SK-N-SH (cell line): ENCODE measurements around the gene SLC49A3. TPM values are rescaled to one million over a fixed set of nuclear protein-coding genes. Genes with fewer than 3 reads are reported as not detected.

ENCODE experiments used
- CTCF ChIA-PET: fragments of 300-600, 350-600 bp; formaldehyde crosslinking; extraction: SDS; loops from one replicate; lab custom pipeline; 2021; lab: Yijun Ruan, JAX
- POLR2A ChIA-PET: fragments of 350-600 bp; sonication (Branson Sonifier 250); formaldehyde crosslinking; extraction: SDS; loops from one replicate; lab custom pipeline; 2020; ENCODE audit warnings: antibody characterized with exemption, inconsistent platforms; lab: Yijun Ruan, JAX
- DNase-seq: peaks from one replicate; pipeline ENCODE4 v3.0.0; 2012
- H2AFZ ChIP-seq: fragments of 200-600 bp; sonication (generic); 2 replicates; pipeline ENCODE4 v1.8.1; 2016; ENCODE audit warnings: antibody characterized with exemption, mild to moderate bottlenecking, low read depth
- H3F3A ChIP-seq: fragments of 200-600 bp; sonication (generic); replicated peaks from 2 replicates; pipeline ENCODE3; 2016; ENCODE audit warnings: antibody characterized with exemption, mild to moderate bottlenecking; ENCODE audit not compliant: insufficient read depth
- H3K27ac ChIP-seq, 2 experiments: fragments of 200-500 bp in 1 of 2; fragments of 200-600 bp in 1 of 2; sonication (Bioruptor generic) in 1 of 2; sonication (generic), shearing (Covaris generic) in 1 of 2; 2 replicates each; pipeline versions ENCODE4 v1.5.1 to v1.6.1; 2014 to 2016; ENCODE audit warnings: low read depth in 2 of 2, inconsistent platforms in 1 of 2, low read length in 1 of 2, mild to moderate bottlenecking in 1 of 2, mixed read lengths in 1 of 2
- H3K27me3 ChIP-seq: fragments of 200-600 bp; sonication (generic), shearing (Covaris generic); 2 replicates; pipeline ENCODE4 v1.6.1; 2016; ENCODE audit warnings: mixed run types; ENCODE audit not compliant: insufficient read depth
- H3K36me3 ChIP-seq, 2 experiments: fragments of 200-500 bp in 1 of 2; fragments of 200-600 bp in 1 of 2; sonication (Bioruptor generic) in 1 of 2; sonication (generic) in 1 of 2; replicated peaks in 1 of 2; 2 replicates each; pipeline versions ENCODE3 to v1.5.1; 2014 to 2016; ENCODE audit warnings: low read length in 1 of 2, mild to moderate bottlenecking in 1 of 2; ENCODE audit not compliant: insufficient read depth in 2 of 2, control insufficient read depth in 1 of 2
- H3K4me1 ChIP-seq, 2 experiments: fragments of 200-500 bp in 1 of 2; fragments of 200-600 bp in 1 of 2; sonication (Bioruptor generic) in 1 of 2; sonication (generic), shearing (Covaris generic) in 1 of 2; 2 replicates each; pipeline versions ENCODE4 v1.5.1 to v1.6.1; 2014 to 2016; ENCODE audit warnings: low read depth in 1 of 2, low read length in 1 of 2, mixed run types in 1 of 2; ENCODE audit not compliant: insufficient read depth in 2 of 2, control insufficient read depth in 1 of 2
- H3K4me2 ChIP-seq: fragments of 200-600 bp; sonication (generic), shearing (Covaris generic); 2 replicates; pipeline ENCODE4 v1.6.1; 2017; ENCODE audit warnings: mixed run types
- H3K4me3 ChIP-seq, 2 experiments: fragments of 200-500 bp in 1 of 2; fragments of 200-600 bp in 1 of 2; sonication (Bioruptor generic) in 1 of 2; sonication (generic), shearing (Covaris generic) in 1 of 2; 2 replicates each; pipeline versions ENCODE4 v1.5.1 to v1.8.1; 2014 to 2016; ENCODE audit warnings: low read depth in 2 of 2, inconsistent platforms in 1 of 2, low read length in 1 of 2, mild to moderate bottlenecking in 1 of 2, mixed read lengths in 1 of 2, moderate library complexity in 1 of 2
- H3K79me2 ChIP-seq: fragments of 200-600 bp; sonication (generic); 2 replicates; pipeline ENCODE4 v1.8.1; 2017; ENCODE audit warnings: mild to moderate bottlenecking; ENCODE audit not compliant: insufficient read depth
- H3K9ac ChIP-seq: fragments of 200-600 bp; sonication (generic); 2 replicates; pipeline ENCODE4 v1.6.1; 2017; ENCODE audit warnings: mixed run types
- H3K9me2 ChIP-seq: fragments of 200-600 bp; sonication (generic); 2 replicates; pipeline ENCODE4 v1.6.1; 2017; ENCODE audit warnings: mixed run types
- H3K9me3 ChIP-seq: fragments of 200-600 bp; sonication (generic); 2 replicates; pipeline ENCODE4 v1.6.1; 2017; ENCODE audit warnings: mixed run types, mild to moderate bottlenecking, moderate library complexity
- H4K20me1 ChIP-seq: fragments of 200-600 bp; sonication (generic); 2 replicates; pipeline ENCODE4 v1.6.1; 2017; ENCODE audit warnings: mild to moderate bottlenecking, mixed run types; ENCODE audit not compliant: insufficient read depth
- ELF1 ChIP-seq: IDR thresholded peaks from 2 replicates; pipeline ENCODE4 v1.4.0; 2012
- FOXM1 ChIP-seq: IDR thresholded peaks from 2 replicates; pipeline ENCODE4 v1.4.0; 2012; ENCODE audit warnings: low read depth, mild to moderate bottlenecking
- GABPA ChIP-seq: IDR thresholded peaks from 2 replicates; pipeline ENCODE4 v1.4.0; 2012; ENCODE audit warnings: low read depth, mild to moderate bottlenecking
- JUND ChIP-seq: IDR thresholded peaks from 2 replicates; pipeline ENCODE4 v1.4.0; 2012
- MXI1 ChIP-seq: IDR thresholded peaks from 2 replicates; pipeline ENCODE4 v1.6.1; 2012; ENCODE audit warnings: mild to moderate bottlenecking, low read depth, low read length, improper control_type of control experiment
- NFIC ChIP-seq: IDR thresholded peaks from 2 replicates; pipeline ENCODE4 v1.4.0; 2012; ENCODE audit warnings: borderline replicate concordance
- POLR2AphosphoS5 ChIP-seq: IDR thresholded peaks from 2 replicates; pipeline ENCODE4 v1.6.1; 2012; ENCODE audit warnings: low read depth, low read length
- SMC3 ChIP-seq: IDR thresholded peaks from 2 replicates; pipeline ENCODE4 v1.6.1; 2012; ENCODE audit warnings: low read depth, low read length, improper control_type of control experiment
- TCF12 ChIP-seq: IDR thresholded peaks from 2 replicates; pipeline ENCODE4 v1.4.0; 2012
- TEAD4 ChIP-seq: IDR thresholded peaks from 2 replicates; pipeline ENCODE4 v1.4.0; 2012; ENCODE audit warnings: mild to moderate bottlenecking, borderline replicate concordance; ENCODE audit not compliant: insufficient read depth
- YY1 ChIP-seq: IDR thresholded peaks from 2 replicates; pipeline ENCODE4 v1.4.0; 2012; ENCODE audit warnings: low read depth, mild to moderate bottlenecking
- WGBS: methylation state at CpG from one replicate; pipeline ENCODE4 v1.1.6; 2017; ENCODE audit warnings: low lambda C conversion rate; 5-methylcytosine and 5-hydroxymethylcytosine counted together
- polyA plus RNA-seq, 3 experiments: library from polyadenylated mRNA; depleted of rRNA; stranded (reverse); fragments of >200 nt; gene quantifications; 2 replicates each; pipeline ENCODE4 v1.2.3, GENCODE V29; 2012
- TF ChIP-seq, protein P1 (sequence below): fragments of 150-350 bp; IDR thresholded peaks from 2 replicates; pipeline ENCODE4 v1.6.1; 2017; ENCODE audit warnings: antibody characterized with exemption, low read length, low read depth, borderline replicate concordance
- TF ChIP-seq, protein P2 (sequence below): IDR thresholded peaks from 2 replicates; pipeline ENCODE4 v1.4.0; 2012; ENCODE audit warnings: low read depth
- TF ChIP-seq, protein P3 (sequence below): IDR thresholded peaks from 2 replicates; pipeline ENCODE4; 2012
- TF ChIP-seq, protein P4 (sequence below): fragments of 200-600 bp; sonication (generic); IDR thresholded peaks from 2 replicates; pipeline ENCODE4 v1.6.1; 2017; ENCODE audit warnings: antibody characterized with exemption, mild to moderate bottlenecking, moderate library complexity

SLC49A3 gene
- polyA plus RNA-seq, 1 of the 3 experiments (the other 2 are of a cell fraction), result 0.05 TPM

DNA sequence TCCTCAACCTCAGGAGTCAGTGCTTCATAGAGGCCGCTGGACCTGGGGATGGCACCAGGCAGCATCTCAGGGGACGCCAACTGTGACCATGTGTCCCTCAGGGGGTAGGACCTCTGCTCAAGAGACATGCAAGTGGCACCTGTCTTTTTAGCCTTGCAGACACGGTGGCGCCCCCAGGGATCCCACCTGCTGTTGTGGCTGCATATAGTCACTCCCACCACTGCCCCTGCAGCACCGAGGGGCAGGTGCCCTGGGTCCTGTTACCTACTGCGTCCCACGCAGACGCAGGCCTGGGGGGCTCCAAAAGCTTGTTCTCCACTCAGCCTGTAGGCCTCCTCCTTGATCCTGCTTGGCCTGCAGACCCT is 12.1 kb downstream of the SLC49A3 start:
- H3K9me3 ChIP-seq, result no peaks in the 10 kb centered on the region
- H3K4me1 ChIP-seq, result peaks cover 6 to 34% of the 10 kb centered on the region in 2 experiments; a peak in 1 of 4 replicates
- H3K27ac ChIP-seq, result no peak overlapping the region
- DNase-seq, result no peak
- no peaks in the 10 kb centered on the region for H3K9me2 ChIP-seq
- 100% methylated on average over 2 of the region's 8 CpGs for WGBS
- ChIA-PET CTCF (no interaction called here), POLR2A (no interaction called here)
- H4K20me1 ChIP-seq, result no peaks in the 10 kb centered on the region
- H3K4me2 ChIP-seq, result no peak overlapping the region
- H3K4me3 ChIP-seq, result no peak overlapping the region
- no peaks in the 10 kb centered on the region for H3K27me3 ChIP-seq
- TF ChIP-seq, protein P1, sequence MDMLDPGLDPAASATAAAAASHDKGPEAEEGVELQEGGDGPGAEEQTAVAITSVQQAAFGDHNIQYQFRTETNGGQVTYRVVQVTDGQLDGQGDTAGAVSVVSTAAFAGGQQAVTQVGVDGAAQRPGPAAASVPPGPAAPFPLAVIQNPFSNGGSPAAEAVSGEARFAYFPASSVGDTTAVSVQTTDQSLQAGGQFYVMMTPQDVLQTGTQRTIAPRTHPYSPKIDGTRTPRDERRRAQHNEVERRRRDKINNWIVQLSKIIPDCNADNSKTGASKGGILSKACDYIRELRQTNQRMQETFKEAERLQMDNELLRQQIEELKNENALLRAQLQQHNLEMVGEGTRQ, result no peak
- TF ChIP-seq, protein P2, sequence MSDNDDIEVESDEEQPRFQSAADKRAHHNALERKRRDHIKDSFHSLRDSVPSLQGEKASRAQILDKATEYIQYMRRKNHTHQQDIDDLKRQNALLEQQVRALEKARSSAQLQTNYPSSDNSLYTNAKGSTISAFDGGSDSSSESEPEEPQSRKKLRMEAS, result no peak
- TF ChIP-seq, protein P3, sequence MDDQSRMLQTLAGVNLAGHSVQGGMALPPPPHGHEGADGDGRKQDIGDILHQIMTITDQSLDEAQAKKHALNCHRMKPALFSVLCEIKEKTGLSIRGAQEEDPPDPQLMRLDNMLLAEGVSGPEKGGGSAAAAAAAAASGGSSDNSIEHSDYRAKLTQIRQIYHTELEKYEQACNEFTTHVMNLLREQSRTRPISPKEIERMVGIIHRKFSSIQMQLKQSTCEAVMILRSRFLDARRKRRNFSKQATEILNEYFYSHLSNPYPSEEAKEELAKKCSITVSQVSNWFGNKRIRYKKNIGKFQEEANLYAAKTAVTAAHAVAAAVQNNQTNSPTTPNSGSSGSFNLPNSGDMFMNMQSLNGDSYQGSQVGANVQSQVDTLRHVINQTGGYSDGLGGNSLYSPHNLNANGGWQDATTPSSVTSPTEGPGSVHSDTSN, result no peak
- no peak for TF ChIP-seq TEAD4
- no peak for TF ChIP-seq MXI1
- TF ChIP-seq TCF12, result no peak
- no peak for TF ChIP-seq JUND
- TF ChIP-seq YY1, result no peak
- TF ChIP-seq FOXM1, result no peak
- no peak for TF ChIP-seq GABPA
- TF ChIP-seq POLR2AphosphoS5, result no peak
- TF ChIP-seq, protein P4, sequence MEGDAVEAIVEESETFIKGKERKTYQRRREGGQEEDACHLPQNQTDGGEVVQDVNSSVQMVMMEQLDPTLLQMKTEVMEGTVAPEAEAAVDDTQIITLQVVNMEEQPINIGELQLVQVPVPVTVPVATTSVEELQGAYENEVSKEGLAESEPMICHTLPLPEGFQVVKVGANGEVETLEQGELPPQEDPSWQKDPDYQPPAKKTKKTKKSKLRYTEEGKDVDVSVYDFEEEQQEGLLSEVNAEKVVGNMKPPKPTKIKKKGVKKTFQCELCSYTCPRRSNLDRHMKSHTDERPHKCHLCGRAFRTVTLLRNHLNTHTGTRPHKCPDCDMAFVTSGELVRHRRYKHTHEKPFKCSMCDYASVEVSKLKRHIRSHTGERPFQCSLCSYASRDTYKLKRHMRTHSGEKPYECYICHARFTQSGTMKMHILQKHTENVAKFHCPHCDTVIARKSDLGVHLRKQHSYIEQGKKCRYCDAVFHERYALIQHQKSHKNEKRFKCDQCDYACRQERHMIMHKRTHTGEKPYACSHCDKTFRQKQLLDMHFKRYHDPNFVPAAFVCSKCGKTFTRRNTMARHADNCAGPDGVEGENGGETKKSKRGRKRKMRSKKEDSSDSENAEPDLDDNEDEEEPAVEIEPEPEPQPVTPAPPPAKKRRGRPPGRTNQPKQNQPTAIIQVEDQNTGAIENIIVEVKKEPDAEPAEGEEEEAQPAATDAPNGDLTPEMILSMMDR, result no peak
- TF ChIP-seq ELF1, result no peak
- TF ChIP-seq SMC3, result no peak
- no peak for TF ChIP-seq NFIC
- peaks cover 28% of the 10 kb centered on the region for H3K79me2 ChIP-seq
- no peak overlapping the region for H3K9ac ChIP-seq
- H3F3A ChIP-seq, result no peaks in the 10 kb centered on the region
- no peak overlapping the region for H2AFZ ChIP-seq
- peaks cover 6 to 12% of the 10 kb centered on the region in 2 experiments for H3K36me3 ChIP-seq
